Colon (tissue), 2 donors: ENCODE data around the gene HSPA14.
"Not testable (repeated sequence)": the region's sequence is repeated elsewhere in the genome, so short reads cannot be mapped to it uniquely, and the experiment has no call there.

Experiments
- FAIRE-seq: peaks from 2 replicates; lab custom pipeline; 2012; peaks lifted over from hg19 to GRCh38; lab: Jason Lieb, UNC
- donor health status: control.
- donor health status: control.

The HSPA14 gene

GRCh38 chr10:14837757-14838581 is at the start of gene HSPA14, which contains the start of the genes CDNF and MSANTD7:
Gene HSPA14, plus strand, starts transcription at chr10:14838306. Its CDS starts 97 bp downstream, at chr10:14838403.
Gene CDNF, minus strand, starts transcription at chr10:14838037. Its CDS starts 91 bp downstream, at chr10:14837946.
Gene MSANTD7, plus strand, starts transcription at chr10:14838306. Its CDS starts 3,979 bp downstream, at chr10:14842285.
- FAIRE-seq, result peak; percentile 62

GRCh38 chr10:14798636-14799035 is 39.5 kb upstream of the HSPA14 start:
- FAIRE-seq, result no peak

- no peak for FAIRE-seq
Measured at GRCh38 chr10:14800397-14800796, 37.7 kb upstream of the HSPA14 start.

GRCh38 chr10:14801723-14802122 is 36.4 kb upstream of the HSPA14 start:
- FAIRE-seq, result no peak

- no peak for FAIRE-seq
Measured at GRCh38 chr10:14803827-14804226, 34.3 kb upstream of the HSPA14 start.

- FAIRE-seq, result no peak
Measured at GRCh38 chr10:14806318-14806717, 31.8 kb upstream of the HSPA14 start.

- FAIRE-seq, result no peak
Measured at GRCh38 chr10:14810969-14811953, 26.8 kb upstream of the HSPA14 start.

GRCh38 chr10:14812271-14812670 is 25.8 kb upstream of the HSPA14 start:
- FAIRE-seq, result no peak

GRCh38 chr10:14815681-14816080 is 22.4 kb upstream of the HSPA14 start:
- FAIRE-seq, result no peak

GRCh38 chr10:14816717-14817116 is 21.4 kb upstream of the HSPA14 start:
- not testable (repeated sequence) for FAIRE-seq

- FAIRE-seq, result no peak
Measured at GRCh38 chr10:14820010-14820774, 17.9 kb upstream of the HSPA14 start.

- FAIRE-seq, result no peak
Measured at GRCh38 chr10:14820775-14821154, 17.3 kb upstream of the HSPA14 start.

- FAIRE-seq, result no peak
Measured at GRCh38 chr10:14821635-14822375, 16.3 kb upstream of the HSPA14 start.

- FAIRE-seq, result peak; percentile 47
Measured at GRCh38 chr10:14822879-14823755, 15.0 kb upstream of the HSPA14 start.

GRCh38 chr10:14823966-14824365 is 14.1 kb upstream of the HSPA14 start:
- FAIRE-seq, result no peak

GRCh38 chr10:14826076-14826829 is 11.9 kb upstream of the HSPA14 start:
- FAIRE-seq, result no peak

- no peak for FAIRE-seq
Measured at GRCh38 chr10:14833106-14833505, 5.0 kb upstream of the HSPA14 start.

GRCh38 chr10:14836208-14836607 is 1.9 kb upstream of the HSPA14 start:
- FAIRE-seq, result no peak

- FAIRE-seq, result no peak
Measured at GRCh38 chr10:14837003-14837756, 926 bp upstream of the HSPA14 start.
